BLaER1 (cell line): ENCODE results near the gene OSR1.

Experiments
- H3K27ac ChIP-seq: shearing (Covaris generic); formaldehyde crosslinking; 2 replicates; pipeline ENCODE4 v1.8.1; 2022
- H3K27me3 ChIP-seq: shearing (Covaris generic); formaldehyde crosslinking; 2 replicates; pipeline ENCODE4 v1.8.1; 2022
- H3K36me3 ChIP-seq: shearing (Covaris generic); formaldehyde crosslinking; 2 replicates; pipeline ENCODE4 v1.8.1; 2022
- H3K4me1 ChIP-seq: shearing (Covaris generic); formaldehyde crosslinking; 2 replicates; pipeline ENCODE4 v1.8.1; 2022
- H3K4me2 ChIP-seq: shearing (Covaris generic); formaldehyde crosslinking; 2 replicates; pipeline ENCODE4 v1.8.1; 2022
- H3K4me3 ChIP-seq: shearing (Covaris generic); formaldehyde crosslinking; 2 replicates; pipeline ENCODE4 v1.8.1; 2022
- H3K9ac ChIP-seq: shearing (Covaris generic); formaldehyde crosslinking; 2 replicates; pipeline ENCODE4 v1.8.1; 2022
- H3K9me3 ChIP-seq: shearing (Covaris generic); formaldehyde crosslinking; 2 replicates; pipeline ENCODE4 v1.8.1; 2022
- H4K20me1 ChIP-seq: shearing (Covaris generic); formaldehyde crosslinking; 2 replicates; pipeline ENCODE4 v1.8.1; 2022
- Cebpa-rat ChIP-seq: shearing (Covaris generic); IDR thresholded peaks from 2 replicates; pipeline ENCODE4 v1.8.1; 2022

The OSR1 gene

GRCh38 chr2:19360266-19360965 lies 2.0 kb upstream of the OSR1 start:
- peaks cover 96% of the 10 kb centered on the region for H3K27me3 ChIP-seq
- H3K4me2 ChIP-seq: no peak overlapping the region
- peaks cover 42% of the 10 kb centered on the region for H3K9me3 ChIP-seq
- no peaks in the 10 kb centered on the region for H3K36me3 ChIP-seq
- H3K9ac ChIP-seq: no peak overlapping the region
- no peaks in the 10 kb centered on the region for H3K4me1 ChIP-seq
- no peak overlapping the region for H3K27ac ChIP-seq
- H3K4me3 ChIP-seq: no peak overlapping the region
- TF ChIP-seq Cebpa-rat: no peak
- H4K20me1 ChIP-seq: peaks cover 43% of the 10 kb centered on the region; the same call in 1 of the 2 replicates

GRCh38 chr2:19359456-19359855 lies 1.0 kb upstream of the OSR1 start:
- Histone ChIP-seq H3K9me3 (peaks cover 46% of the 10 kb centered on the region), H3K4me3 (no peak overlapping the region), H3K27me3 (peaks cover 100% of the 10 kb centered on the region), H3K4me2 (0 out of 2 replicates have a peak overlapping the region, but pooled peaks have one; percentile 64), H3K4me1 (no peaks in the 10 kb centered on the region), H3K9ac (no peak overlapping the region), H4K20me1 (peaks cover 43% of the 10 kb centered on the region; the same call in 1 of the 2 replicates), H3K27ac (no peak overlapping the region), H3K36me3 (no peaks in the 10 kb centered on the region)
- TF ChIP-seq Cebpa-rat: no peak

GRCh38 chr2:19359021-19359357 lies 566 bp upstream of the OSR1 start:
- peaks cover 100% of the 10 kb centered on the region for H3K27me3 ChIP-seq
- TF ChIP-seq Cebpa-rat: no peak
- peak overlapping the region; percentile 64 for H3K4me2 ChIP-seq
- no peaks in the 10 kb centered on the region for H3K36me3 ChIP-seq
- no peak overlapping the region for H3K9ac ChIP-seq
- H3K27ac ChIP-seq: no peak overlapping the region
- H4K20me1 ChIP-seq: peaks cover 43% of the 10 kb centered on the region; the same call in 1 of the 2 replicates
- no peaks in the 10 kb centered on the region for H3K4me1 ChIP-seq
- H3K9me3 ChIP-seq: peaks cover 46% of the 10 kb centered on the region
- H3K4me3 ChIP-seq: peak overlapping the region; percentile 40

GRCh38 chr2:19357402-19358241 lies 801 bp downstream of the OSR1 start:
- H3K27me3 ChIP-seq: peaks cover 100% of the 10 kb centered on the region
- no peak for TF ChIP-seq Cebpa-rat
- H3K36me3 ChIP-seq: no peaks in the 10 kb centered on the region
- H3K4me2 ChIP-seq: peak overlapping the region; percentile 64
- H3K27ac ChIP-seq: no peak overlapping the region
- no peak overlapping the region for H3K9ac ChIP-seq
- H4K20me1 ChIP-seq: peaks cover 43% of the 10 kb centered on the region; the same call in 1 of the 2 replicates
- H3K4me1 ChIP-seq: no peaks in the 10 kb centered on the region
- H3K9me3 ChIP-seq: peaks cover 58% of the 10 kb centered on the region
- H3K4me3 ChIP-seq: peak overlapping the region; percentile 56

GRCh38 chr2:19356545-19357401 lies 1.6 kb downstream of the OSR1 start:
- Histone ChIP-seq H3K36me3 (no peaks in the 10 kb centered on the region), H4K20me1 (peaks cover 43% of the 10 kb centered on the region; the same call in 1 of the 2 replicates), H3K4me2 (no peak overlapping the region), H3K9ac (no peak overlapping the region), H3K4me3 (peak overlapping the region; percentile 56; the same call in 1 of the 2 replicates), H3K9me3 (peaks cover 65% of the 10 kb centered on the region), H3K27ac (no peak overlapping the region), H3K27me3 (peaks cover 100% of the 10 kb centered on the region), H3K4me1 (no peaks in the 10 kb centered on the region)
- no peak for TF ChIP-seq Cebpa-rat

GRCh38 chr2:19355931-19356544 lies 2.4 kb downstream of the OSR1 start:
- no peak for TF ChIP-seq Cebpa-rat
- Histone ChIP-seq H3K4me1 (no peaks in the 10 kb centered on the region), H3K9ac (no peak overlapping the region), H3K36me3 (no peaks in the 10 kb centered on the region), H3K27ac (no peak overlapping the region), H3K9me3 (peaks cover 57% of the 10 kb centered on the region), H3K4me3 (no peak overlapping the region), H3K27me3 (peaks cover 100% of the 10 kb centered on the region), H4K20me1 (peaks cover 43% of the 10 kb centered on the region; the same call in 1 of the 2 replicates), H3K4me2 (no peak overlapping the region)

- Histone ChIP-seq H3K36me3 (no peaks in the 10 kb centered on the region), H3K9me3 (peaks cover 57% of the 10 kb centered on the region), H3K9ac (no peak overlapping the region), H3K27me3 (peaks cover 100% of the 10 kb centered on the region), H4K20me1 (peaks cover 42% of the 10 kb centered on the region; the same call in 1 of the 2 replicates), H3K27ac (no peak overlapping the region), H3K4me2 (no peak overlapping the region), H3K4me3 (no peak overlapping the region), H3K4me1 (no peaks in the 10 kb centered on the region)
- TF ChIP-seq Cebpa-rat: no peak
Observed at GRCh38 chr2:19355416-19355821, 3.0 kb downstream of the OSR1 start.

- Histone ChIP-seq H3K4me3 (no peak overlapping the region), H3K4me1 (no peaks in the 10 kb centered on the region), H4K20me1 (peaks cover 38% of the 10 kb centered on the region; the same call in 1 of the 2 replicates), H3K36me3 (no peaks in the 10 kb centered on the region), H3K9me3 (peaks cover 61% of the 10 kb centered on the region), H3K27me3 (peaks cover 100% of the 10 kb centered on the region), H3K9ac (no peak overlapping the region), H3K27ac (no peak overlapping the region), H3K4me2 (no peak overlapping the region)
- no peak for TF ChIP-seq Cebpa-rat
Observed at GRCh38 chr2:19355014-19355405, 3.4 kb downstream of the OSR1 start.

- TF ChIP-seq Cebpa-rat: no peak
- H3K36me3 ChIP-seq: no peaks in the 10 kb centered on the region
- H3K4me1 ChIP-seq: peaks cover 6% of the 10 kb centered on the region
- no peak overlapping the region for H3K27ac ChIP-seq
- no peak overlapping the region for H3K4me2 ChIP-seq
- H3K27me3 ChIP-seq: peaks cover 98% of the 10 kb centered on the region
- H4K20me1 ChIP-seq: peaks cover 25% of the 10 kb centered on the region; the same call in 1 of the 2 replicates
- no peak overlapping the region for H3K4me3 ChIP-seq
- H3K9ac ChIP-seq: no peak overlapping the region
- H3K9me3 ChIP-seq: peaks cover 63% of the 10 kb centered on the region
Observed at GRCh38 chr2:19353721-19354050, 4.7 kb downstream of the OSR1 start.
